HG02970 (cell line): ENCODE data around the gene NR5A2.

Experiments used
- ATAC-seq: cut with Tn5 transposase; IDR thresholded peaks from one replicate; pipeline ENCODE4 v1.9.1; 2021; ENCODE audit warnings: mild to moderate bottlenecking, moderate library complexity, moderate number of reproducible peaks; ENCODE audit not compliant: unreplicated experiment, low FRiP score

Gene NR5A2

GRCh38 chr1:200118779-200119505 lies 91.4 kb downstream of the NR5A2 start:
- no peak for ATAC-seq

- ATAC-seq = no peak
Measured at GRCh38 chr1:200121421-200121820, 93.9 kb downstream of the NR5A2 start.

GRCh38 chr1:200124309-200124708 lies 96.8 kb downstream of the NR5A2 start:
- ATAC-seq = no peak

GRCh38 chr1:200128081-200128480 lies 100.6 kb downstream of the NR5A2 start:
- no peak for ATAC-seq

GRCh38 chr1:200128944-200129879 lies 101.7 kb downstream of the NR5A2 start:
- no peak for ATAC-seq

GRCh38 chr1:200130552-200130951 lies 103.0 kb downstream of the NR5A2 start:
- ATAC-seq = no peak

- no peak for ATAC-seq
Measured at GRCh38 chr1:200131551-200132125, 104.1 kb downstream of the NR5A2 start.

- no peak for ATAC-seq
Measured at GRCh38 chr1:200133123-200133522, 105.6 kb downstream of the NR5A2 start.

- ATAC-seq = no peak
Measured at GRCh38 chr1:200134116-200134515, 106.6 kb downstream of the NR5A2 start.

- no peak for ATAC-seq
Measured at GRCh38 chr1:200136384-200136783, 108.9 kb downstream of the NR5A2 start.

- ATAC-seq = no peak
Measured at GRCh38 chr1:200139661-200140250, 112.2 kb downstream of the NR5A2 start.

GRCh38 chr1:200143347-200143746 lies 115.8 kb downstream of the NR5A2 start:
- no peak for ATAC-seq

GRCh38 chr1:200146100-200146499 lies 118.6 kb downstream of the NR5A2 start:
- no peak for ATAC-seq

- no peak for ATAC-seq
Measured at GRCh38 chr1:200147094-200147493, 119.6 kb downstream of the NR5A2 start.

- ATAC-seq = no peak
Measured at GRCh38 chr1:200147742-200148141, 120.2 kb downstream of the NR5A2 start.

GRCh38 chr1:200150006-200150405 lies 122.5 kb downstream of the NR5A2 start:
- no peak for ATAC-seq

- ATAC-seq = no peak
Measured at GRCh38 chr1:200150721-200151120, 123.2 kb downstream of the NR5A2 start.

- no peak for ATAC-seq
Measured at GRCh38 chr1:200152336-200152735, 124.8 kb downstream of the NR5A2 start.

GRCh38 chr1:200153277-200154055 lies 126.0 kb downstream of the NR5A2 start:
- ATAC-seq = peak; percentile 54
